LoVo (cell line): ENCODE data around the gene GUCD1.
"Not testable (repeated sequence)": the region's sequence is repeated elsewhere in the genome, so short reads cannot be mapped to it uniquely, and the experiment has no call there.

Experiments
- DNase-seq: peaks from one replicate; pipeline ENCODE4 v3.0.0-alpha.2; 2016; ENCODE audit warnings: low spot score

Gene GUCD1

GRCh38 chr22:24554313-24555164, at the start of gene GUCD1:
GUCD1 (minus strand) TSS chr22:24555138; CDS start chr22:24554991, 147 bp downstream.
- no peak for DNase-seq

GRCh38 chr22:24603770-24604629, 49.1 kb upstream of the GUCD1 start:
- DNase-seq = not testable (repeated sequence)

- DNase-seq = not testable (repeated sequence)
Measured at GRCh38 chr22:24602847-24603769, 48.2 kb upstream of the GUCD1 start, which contains the start of gene GGT1. GGT1 (plus strand) TSS chr22:24603193; CDS start chr22:24611082, 7,889 bp downstream.

- DNase-seq = not testable (repeated sequence)
Measured at GRCh38 chr22:24602105-24602749, 47.3 kb upstream of the GUCD1 start.

GRCh38 chr22:24601217-24602104, 46.5 kb upstream of the GUCD1 start:
- peak; percentile 66 for DNase-seq

- not testable (repeated sequence) for DNase-seq
Measured at GRCh38 chr22:24599958-24600715, 45.2 kb upstream of the GUCD1 start.

DNA sequence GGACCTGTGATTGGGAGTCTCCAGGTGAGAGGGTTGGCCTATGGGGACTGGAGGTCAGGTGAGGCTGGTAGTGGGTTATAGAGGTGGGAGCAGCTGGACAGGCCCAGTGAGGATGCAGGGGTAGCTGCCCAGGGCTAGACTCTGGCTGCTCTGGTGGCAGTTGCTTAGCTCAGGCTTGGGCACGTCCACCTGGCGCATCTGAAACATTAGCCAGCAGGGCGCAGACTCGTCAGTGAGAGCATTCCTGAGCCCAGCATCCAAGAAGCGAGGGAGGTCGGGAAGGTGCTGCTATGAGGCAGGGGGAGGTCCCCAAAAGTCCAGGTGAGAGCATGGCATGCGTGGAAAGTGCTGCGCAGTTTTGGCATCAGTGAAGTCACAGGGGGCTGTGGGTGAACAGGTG, 44.6 kb upstream of the GUCD1 start:
- DNase-seq = no peak

- not testable (repeated sequence) for DNase-seq
Measured at GRCh38 chr22:24597076-24597475, 42.1 kb upstream of the GUCD1 start.

- no peak for DNase-seq
Measured at GRCh38 chr22:24595863-24596262, 40.9 kb upstream of the GUCD1 start.

GRCh38 chr22:24595228-24595627, 40.3 kb upstream of the GUCD1 start:
- no peak for DNase-seq

GRCh38 chr22:24594569-24595120, 39.7 kb upstream of the GUCD1 start:
- DNase-seq = no peak

- no peak for DNase-seq
Measured at GRCh38 chr22:24593836-24594568, 39.1 kb upstream of the GUCD1 start.

DNA sequence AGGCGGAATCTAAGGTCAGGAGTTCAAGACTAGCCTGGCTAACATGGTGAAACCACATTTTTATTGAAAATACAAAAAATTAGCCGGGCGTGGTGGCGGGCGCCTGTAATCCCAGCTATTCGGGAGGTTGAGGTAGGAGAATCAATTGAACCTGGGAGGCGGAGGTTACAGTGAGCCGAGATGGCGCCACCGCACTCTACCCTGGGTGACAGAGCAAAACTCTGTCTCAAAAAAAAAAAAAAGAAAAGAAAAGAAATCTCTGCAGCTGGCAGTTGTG, 38.6 kb upstream of the GUCD1 start:
- not testable (repeated sequence) for DNase-seq

- peak; percentile 86 for DNase-seq
Measured at GRCh38 chr22:24592851-24593558, 38.1 kb upstream of the GUCD1 start, which contains the start of gene LRRC75B. LRRC75B (minus strand) TSS chr22:24593073; CDS start chr22:24593039, 34 bp downstream.

DNA sequence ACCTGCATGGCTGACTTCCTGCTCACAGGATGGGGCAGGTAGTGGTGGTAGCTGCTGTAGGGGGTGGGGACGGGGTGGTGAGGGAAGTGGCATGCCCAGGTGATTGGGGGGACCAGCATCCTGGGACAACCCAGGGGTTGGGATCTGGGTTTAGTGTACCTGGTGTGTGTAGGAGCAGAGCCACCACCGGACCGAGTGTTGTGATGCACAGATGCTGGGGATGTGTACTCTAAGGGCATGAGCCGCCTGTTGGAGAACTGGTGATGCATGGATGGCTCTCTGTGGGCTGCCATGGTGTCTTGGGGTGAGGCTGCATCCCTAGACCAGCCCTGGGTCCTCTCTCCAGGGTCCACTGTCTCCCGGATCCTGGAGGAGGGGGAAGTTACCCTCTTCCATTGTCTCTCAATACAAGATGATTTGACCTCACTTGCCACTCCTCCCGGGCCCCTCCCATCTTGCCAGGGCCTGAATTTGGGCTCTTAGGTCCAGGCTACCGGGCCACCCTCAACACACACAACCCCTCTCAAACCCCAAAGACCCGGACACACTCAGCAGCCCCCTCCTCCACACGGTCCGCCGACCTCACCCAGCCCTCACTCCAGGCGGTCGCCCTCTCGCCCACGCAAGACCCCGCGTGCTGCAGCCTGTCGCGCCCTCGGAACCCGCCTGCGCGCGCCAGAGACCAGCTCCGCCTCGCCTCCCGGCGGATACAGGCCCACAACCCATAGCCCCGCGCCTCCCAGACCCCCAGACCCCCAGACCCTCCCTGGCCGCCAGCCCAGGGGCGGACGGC, 37.3 kb upstream of the GUCD1 start:
- DNase-seq = no peak

GRCh38 chr22:24591286-24591830, 36.4 kb upstream of the GUCD1 start:
- DNase-seq = no peak
